Activated CD4-positive, alpha-beta T cell treated with anti-CD3 and anti-CD28 coated beads, Interleukin-2, amount 50 U/mL, for 4 hours (primary cell): ENCODE results near the gene PHKB.
"Not testable (repeated sequence)": the region's sequence is repeated elsewhere in the genome, so short reads cannot be mapped to it uniquely, and the experiment has no call there.

Experiments
- DNase-seq, 2 experiments: peaks; one replicate each; pipeline ENCODE4 v3.0.0-alpha.2; 2020

Gene PHKB

DNA sequence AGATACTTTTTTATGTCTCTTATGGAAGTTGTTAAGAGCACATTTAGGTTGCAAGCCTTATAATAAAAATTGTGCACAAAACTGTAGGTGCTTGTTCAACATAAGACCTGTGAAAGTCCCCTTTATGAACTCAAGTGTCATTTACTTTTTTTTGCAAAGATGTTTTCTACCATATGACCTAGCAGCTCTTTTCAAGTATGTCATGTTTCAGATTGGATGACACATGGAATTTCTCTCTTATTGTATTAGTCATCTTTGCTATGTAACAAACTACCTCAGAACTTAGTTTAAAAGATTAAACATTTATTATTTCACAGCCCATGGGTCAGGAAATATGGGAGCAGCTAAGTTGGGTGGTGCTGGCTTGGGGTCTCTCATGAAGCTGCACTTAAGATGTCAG lies 57.9 kb downstream of the PHKB start:
- no peak for DNase-seq

DNA sequence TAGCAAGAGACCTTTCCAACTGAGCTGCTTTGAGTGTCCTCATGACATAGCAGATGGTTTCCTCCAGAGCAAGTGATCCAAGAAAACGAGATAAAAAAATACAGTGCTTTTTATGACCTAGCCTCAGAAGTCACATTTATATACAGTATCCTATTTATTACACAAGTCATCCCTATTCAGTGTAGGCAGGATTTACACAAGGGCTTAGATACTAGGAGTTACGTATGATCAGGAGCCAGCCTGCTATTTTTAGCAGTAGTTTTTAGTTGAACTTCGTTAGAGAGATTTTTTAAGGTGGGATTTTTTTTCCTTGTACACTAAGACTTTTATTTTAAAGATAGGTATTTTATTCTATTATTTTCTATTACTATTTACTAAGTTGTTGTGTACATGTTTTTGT lies 58.4 kb downstream of the PHKB start:
- DNase-seq: no peak

DNA sequence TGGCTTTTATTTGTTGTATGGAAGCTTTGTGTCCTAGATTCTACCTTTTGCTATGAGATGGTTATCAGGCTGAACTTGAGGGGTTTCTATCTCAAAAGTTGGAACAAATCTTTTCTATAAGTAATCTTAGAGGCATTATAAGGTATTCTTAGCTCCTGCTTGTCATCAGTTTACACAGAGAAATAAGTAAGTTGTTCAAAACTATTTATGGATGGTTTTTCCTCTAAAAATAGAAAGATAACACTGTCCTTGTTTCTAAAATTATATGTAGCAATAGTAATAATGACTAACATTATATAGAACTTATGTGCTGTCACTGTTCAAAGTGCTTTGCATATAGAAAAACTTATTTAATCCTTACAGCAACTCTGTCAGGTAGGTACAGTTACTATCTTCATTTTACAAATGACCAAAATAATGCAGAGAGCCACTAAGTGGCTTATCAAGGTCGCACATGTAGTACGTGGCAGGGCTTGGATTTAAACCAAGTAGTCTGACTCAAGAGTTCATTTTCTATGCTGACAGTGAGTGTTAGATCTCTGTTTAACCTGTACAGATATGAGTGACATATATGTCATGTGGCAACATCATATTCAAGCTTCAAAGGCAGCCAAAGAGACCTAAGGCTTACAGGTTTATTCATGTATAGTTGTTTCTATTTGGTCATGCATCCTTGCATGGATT lies 59.0 kb downstream of the PHKB start:
- DNase-seq: no peak

DNA sequence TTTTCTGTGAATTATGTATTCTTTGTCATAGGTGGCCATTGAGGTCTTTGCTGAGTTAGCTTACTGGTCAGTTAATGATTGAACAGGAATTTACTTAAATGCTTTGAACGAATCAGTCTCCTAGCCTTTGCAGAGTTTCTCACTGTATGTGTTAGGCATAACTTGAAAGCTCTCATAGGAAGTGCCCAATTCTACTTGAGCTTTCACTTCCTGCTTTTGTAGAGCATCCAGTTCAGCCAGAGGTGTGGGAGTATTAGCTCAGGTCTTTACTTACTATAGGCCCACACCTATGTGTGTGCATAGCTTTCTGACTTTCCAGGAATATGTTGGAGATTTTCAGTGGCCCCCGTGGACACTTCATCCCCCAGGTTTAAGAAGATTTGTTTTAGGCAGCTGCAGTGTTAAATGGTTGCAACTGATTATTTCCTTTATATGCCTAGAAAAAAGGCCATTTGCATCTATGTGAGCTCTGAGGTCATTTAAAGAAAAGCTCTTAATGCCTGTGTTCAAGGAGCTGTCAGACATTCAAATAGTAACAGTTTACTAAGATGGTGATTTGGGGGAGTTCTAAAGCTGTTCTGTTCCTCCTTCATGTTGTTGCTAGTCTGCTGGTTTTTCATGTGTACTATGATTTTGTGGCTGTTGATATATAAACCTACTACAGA lies 62.3 kb downstream of the PHKB start:
- DNase-seq: no peak

DNA sequence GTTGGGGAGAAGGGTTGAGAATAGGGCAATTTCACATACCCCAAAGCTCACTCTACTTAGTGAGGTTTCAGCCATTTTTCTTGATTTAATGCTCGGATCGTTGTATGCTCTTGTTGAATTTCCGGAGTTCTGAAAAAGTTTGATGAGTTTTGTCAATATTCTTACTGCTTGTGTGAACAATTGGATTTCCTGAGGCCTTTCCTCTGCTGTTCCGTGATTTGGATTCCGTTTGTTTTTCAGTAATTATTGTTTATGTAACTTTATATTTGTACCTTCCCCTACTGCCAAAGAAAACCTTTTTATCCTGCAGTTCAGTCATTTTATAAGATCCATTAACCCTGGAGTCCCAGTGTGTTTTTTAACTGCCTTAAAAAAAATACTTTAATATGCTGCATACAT lies 62.9 kb downstream of the PHKB start:
- no peak for DNase-seq

DNA sequence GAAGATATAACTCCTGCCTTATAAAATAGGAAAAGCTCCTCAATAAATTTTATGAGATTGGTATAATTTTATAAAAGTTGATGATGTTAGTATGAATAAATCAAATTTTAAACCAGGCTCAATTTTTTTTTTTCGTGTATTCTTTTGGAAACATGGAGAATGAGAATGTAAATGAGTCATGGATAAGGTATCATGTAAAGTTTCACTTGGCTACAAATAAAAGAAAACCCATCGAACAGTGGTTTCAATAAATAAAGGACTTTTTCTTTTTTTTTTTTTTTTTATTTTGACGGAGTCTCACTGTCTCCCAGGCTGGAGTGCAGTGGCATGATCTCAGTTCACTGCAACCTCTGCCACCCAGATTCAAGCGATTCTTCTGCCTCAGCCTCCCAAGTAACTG lies 67.3 kb downstream of the PHKB start:
- no peak for DNase-seq

DNA sequence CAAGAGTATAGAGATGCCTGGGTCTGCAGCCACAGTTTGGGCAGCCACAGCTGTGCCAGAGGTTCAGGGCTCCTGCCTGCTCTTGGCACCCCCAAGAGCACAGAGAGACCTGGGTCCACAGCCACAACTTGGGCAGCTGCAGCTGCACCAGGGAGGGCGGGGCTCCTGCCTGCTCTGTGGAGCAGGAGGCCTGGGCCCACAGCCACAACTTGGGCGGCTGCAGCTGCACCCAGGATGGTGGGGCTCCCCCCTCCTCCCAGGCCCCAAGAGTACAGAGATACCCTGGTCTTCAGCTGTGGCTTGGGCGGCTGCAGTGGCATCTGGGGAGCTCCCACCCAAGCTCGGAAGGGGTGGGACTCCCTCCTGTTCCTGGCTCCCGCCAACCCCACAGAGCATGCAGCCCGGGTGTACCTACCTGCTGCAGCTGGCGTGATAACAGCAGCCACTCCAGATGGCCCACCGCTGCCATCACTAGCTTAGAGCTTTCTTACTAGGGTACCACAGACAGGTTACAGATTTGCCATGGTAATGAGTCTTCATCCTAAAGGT lies 72.7 kb downstream of the PHKB start:
- DNase-seq: no peak

DNA sequence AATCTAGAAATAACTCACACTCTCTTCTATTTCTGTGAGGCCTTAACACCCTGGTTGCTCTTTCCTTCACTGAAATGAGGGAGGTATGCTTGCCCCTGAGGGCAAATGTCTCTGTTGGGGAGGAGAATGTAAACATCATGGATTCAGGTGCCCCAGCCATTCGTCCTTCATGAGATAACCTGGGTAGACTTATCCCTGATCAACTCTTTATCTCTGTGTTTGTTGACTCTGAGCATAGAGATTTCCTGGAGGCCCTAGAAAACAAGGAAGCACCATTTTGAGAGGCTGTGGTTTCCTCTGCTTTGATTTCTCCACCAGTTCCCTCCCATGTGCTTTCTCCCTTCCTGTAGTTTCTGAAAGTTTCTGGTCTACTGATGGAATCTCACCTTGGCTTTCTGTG lies 77.3 kb downstream of the PHKB start:
- DNase-seq: no peak

DNA sequence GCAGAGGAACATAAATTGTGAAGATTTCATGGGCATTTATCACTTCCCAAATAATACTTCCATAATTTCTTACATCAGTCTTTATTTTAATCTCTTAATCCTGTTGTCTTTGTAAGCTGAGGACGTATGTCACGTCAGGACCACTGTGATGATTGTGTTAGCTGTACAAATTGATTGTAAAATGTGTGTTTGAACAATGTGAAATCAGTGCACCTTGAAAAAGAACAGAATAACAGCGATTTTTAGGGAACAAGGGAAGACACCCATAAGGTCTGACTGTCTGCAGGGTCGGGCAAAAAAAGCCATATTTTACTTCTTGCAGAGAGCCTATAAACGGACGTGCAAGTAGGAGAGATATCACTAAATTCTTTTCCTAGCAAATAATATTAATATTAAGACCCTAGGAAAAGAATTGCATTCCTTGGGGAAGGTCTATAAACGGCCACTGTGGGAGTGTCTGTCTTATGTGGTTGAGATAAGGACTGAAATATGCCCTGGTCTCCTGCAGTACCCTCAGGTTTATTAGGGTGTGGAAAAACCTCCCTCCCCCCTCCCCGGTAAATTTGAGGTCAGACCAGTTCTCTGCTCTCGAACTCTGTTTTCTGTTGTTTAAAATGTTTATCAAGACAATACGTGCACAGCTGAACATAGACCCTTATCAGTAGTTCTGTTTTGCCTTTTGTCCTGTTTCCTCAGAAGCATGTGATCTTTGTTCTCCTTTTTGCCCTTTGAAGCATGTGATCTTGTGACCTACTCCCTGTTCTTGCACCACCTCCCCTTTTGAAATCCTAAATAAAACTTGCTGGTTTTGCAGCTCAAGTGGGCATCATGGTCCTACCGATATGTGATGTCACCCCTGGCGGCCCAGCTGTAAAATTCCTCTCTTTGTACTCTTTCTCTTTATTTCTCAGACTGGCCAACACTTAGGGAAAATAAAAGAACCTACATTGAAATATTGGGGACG lies 78.9 kb downstream of the PHKB start:
- not testable (repeated sequence) for DNase-seq

DNA sequence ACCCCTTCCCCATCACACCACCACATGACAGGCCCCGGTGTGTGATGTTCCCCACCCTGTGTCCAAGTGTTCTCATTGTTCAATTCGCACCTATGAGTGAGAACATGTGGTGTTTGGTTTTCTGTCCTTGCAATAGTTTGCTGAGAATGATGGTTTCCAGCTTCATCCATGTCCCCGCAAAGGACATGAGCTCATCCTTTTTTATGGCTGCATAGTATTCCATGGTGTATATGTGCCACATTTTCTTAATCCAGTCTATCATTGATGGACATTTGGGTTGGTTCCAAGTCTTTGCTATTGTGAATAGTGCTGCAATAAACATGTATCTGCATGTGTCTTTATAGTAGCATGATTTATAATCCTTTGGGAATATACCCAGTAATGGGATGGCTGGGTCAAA lies 80.0 kb downstream of the PHKB start:
- DNase-seq: not testable (repeated sequence)

DNA sequence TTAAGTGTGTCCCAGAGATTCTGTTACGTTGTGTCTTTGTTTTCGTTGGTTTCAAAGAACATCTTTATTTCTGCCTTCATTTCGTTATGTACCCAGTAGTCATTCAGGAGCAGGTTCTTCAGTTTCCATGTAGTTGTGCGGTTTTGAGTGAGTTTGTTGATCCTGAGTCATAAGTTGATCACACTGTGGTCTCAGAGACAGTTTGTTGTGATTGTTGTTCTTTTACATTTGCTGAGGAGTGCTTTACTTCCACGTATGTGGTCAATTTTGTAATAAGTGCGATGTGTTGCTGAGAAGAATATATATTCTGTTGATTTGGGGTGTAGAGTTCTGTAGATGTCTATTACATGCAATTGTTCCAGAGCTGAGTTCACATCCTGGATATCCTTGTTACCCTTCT lies 83.1 kb downstream of the PHKB start:
- DNase-seq: not testable (repeated sequence)

DNA sequence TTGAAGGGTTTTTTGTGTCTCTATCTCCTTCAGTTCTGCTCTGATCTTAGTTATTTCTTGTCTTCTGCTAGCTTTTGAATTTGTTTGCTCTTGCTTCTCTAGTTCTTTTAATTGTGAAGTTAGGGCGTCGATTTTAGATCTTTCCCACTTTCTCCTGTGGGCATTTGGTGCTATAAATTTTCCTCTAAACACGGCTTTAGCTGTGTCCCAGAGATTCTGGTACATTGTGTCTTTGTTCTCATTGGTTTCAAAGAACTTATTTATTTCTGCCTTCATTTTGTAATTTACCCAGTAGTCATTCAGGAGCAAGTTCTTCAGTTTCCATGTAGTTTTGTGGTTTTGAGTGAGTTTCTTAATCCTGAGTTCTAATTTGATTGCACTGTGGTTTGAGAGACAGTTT lies 90.1 kb downstream of the PHKB start:
- not testable (repeated sequence) for DNase-seq

DNA sequence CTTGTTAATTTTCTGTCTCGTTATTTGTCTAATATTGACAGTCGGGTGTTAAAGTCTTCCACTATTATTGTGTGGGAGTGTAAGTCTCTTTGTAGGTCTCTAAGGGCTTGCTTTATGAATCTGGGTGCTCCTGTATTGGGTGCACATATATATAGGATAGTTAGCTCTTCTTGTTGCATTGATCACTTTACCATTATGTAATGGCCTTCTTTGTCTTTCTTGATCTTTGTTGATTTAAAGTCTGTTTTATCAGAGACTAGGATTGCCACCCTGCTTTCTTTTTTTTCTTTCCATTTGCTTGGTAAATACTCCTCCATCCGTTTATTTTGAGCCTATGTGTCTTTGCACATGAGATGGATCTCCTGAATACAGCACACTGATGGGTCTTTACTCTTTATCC lies 90.6 kb downstream of the PHKB start:
- DNase-seq: not testable (repeated sequence)

DNA sequence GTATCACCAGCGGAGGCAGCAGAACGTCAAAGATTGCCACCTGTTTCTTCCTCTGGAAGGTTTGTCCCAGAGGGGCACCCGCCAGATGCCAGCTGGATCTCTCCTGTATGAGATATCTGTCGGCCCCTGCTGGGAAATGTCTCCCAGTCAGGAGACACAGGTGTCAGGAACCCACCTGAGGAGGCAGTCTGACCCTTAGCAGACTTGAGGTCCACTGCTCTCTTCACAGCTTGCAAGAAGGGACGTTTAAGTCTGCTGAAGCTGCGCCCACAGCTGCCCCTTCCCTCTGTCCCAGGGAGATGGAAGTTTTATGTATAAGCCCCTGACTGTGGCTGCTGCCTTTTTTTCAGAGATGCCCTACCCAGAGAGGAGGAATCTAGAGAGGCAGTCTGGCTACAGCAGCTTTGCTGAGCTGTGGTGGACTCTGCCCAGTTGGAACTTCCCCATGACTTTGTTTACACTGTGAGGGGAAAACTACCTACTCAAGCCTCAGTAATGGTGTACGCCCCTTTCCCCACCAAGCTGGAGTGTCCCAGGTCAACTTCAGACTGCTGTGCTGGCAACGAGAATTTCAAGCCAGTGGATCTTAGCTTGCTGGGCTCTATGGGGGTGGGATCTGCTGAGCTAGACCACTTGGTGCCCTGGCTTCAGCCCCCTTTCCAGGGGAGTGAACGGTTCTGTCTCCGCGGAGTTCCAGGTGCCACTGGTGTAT lies 92.9 kb downstream of the PHKB start:
- DNase-seq: no peak

DNA sequence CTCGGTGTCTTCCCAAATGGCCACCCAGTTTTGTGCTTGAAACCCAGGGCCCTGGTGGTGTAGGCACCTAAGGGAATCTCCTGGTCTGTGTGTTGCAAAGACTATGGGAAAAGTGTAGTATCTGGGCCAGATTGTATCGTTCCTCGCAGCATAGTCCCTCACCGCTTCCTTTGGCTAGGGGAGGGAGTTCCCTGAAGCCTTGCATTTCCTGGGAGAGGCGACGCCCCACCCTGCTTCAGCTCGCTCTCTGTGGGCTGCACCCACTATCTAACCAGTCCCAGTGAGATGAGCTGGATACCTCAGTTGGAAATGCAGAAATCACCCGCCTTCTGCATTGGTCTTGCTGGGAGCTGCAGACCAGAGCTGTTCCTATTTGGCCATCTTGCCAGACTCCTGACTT lies 93.5 kb downstream of the PHKB start:
- DNase-seq: not testable (repeated sequence)

DNA sequence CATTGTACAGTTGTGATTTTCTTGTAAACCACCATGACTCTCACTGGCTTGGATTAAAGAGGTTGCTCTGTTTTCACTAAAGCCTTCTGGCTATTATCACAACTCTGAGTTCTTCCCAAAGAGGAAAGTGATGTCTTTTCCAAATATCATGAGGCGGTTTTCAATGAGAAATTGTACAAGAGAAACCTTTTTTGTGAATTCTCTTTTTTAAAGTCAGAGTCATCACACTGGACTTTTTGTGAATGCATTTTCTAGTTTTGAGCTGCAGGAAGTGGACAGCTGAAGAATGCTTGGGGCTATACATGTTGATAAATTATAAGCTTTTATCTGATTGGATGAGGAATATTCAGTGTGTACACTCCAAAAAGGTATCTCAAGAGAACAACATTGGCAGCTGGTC lies 100.2 kb downstream of the PHKB start:
- no peak for DNase-seq

DNA sequence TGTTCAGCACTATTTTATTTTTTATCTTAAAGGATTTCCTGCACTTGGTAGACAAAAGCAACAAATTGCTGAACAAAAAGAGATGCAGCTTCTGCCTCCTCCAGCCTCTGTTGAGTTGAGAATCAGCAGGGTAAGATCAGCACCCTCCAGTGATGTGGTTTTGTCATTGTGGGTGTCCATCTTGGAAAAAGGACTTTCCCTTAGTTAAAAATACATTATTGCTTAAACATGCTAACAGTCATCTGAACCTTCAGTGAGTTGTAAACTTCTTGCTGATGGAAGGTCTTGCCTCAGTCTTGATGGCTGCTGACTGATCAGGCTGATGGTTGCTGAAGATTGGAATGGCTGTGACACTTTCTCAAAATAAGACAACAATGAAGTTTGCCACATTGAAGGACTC lies 101.2 kb downstream of the PHKB start:
- DNase-seq: no peak

DNA sequence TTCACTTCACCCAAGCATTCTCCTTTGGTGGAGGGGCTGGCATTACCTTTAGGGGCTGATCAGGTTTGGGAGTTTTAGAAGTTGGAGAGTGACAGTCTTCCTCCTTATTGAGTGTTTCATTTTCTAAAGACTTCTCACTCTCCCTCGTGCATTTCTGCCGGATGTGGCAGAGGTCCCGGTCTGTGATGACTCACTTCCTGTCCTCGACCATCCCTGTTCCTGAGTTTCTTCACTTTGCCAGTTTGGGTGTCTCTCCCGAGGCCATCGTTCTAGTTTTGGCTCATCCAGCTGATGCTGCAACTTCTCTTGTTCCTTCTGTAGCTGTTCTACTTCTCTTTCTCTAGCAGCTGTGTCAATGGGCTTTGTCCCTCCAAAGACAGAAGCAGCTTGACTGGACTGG lies 104.3 kb downstream of the PHKB start:
- no peak for DNase-seq

DNA sequence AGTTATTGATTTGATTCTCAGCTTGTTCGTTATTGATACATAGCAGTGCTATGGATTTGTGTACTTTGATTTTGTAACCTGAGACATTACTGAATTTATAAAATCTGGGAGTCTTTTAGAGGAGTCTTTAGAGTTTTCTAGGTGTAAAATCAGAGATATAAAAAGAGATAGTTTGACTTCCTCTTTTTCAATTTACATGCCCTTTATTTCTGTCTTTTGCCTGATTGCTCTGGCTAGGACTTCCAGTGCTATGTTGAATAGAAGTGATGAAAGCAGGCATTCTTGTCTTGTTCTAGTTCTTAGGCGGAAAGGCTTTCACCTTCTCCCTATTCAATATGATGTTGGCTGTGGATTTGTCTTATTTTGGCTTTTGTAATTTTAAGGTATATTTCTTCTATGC lies 106.2 kb downstream of the PHKB start:
- no peak for DNase-seq

DNA sequence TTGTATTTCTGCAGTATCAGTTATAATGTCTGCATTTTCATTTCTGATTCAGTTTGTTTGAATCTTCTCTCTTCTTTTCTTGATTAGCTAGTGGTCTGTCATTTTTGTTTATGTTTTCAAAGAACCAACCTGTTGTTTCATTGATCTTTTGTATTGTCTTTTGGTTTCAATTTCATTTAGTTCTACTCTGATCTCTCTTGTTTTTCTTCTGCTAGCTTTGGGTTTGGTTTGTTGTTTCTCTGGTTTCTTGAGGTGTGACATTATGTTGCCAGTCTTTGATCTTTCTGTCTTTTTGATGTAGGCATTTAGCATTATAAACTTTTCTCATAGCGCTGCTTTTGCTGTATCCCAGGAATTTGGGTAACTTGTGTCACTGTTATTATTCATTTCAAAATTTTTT lies 107.2 kb downstream of the PHKB start:
- no peak for DNase-seq

DNA sequence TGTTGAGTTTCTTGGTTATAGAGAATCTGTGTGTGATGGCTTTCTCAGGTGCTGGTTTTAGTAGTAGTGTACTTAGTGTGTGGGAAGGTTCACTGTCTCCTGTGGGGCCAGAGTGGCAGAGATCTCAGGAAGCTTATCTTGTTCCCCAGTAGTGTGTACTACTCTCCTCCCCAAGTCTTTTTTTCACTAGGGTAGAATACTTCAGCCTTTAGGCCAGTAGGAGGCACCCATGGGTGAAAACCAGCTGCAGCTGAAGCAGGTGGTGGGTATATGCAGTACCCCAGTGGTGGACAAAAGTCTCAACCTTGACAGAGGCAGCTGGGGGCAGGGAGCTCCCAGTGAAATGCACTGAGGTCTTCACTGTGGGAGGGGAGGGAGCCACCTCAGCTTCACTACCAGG lies 109.9 kb downstream of the PHKB start:
- DNase-seq: no peak

DNA sequence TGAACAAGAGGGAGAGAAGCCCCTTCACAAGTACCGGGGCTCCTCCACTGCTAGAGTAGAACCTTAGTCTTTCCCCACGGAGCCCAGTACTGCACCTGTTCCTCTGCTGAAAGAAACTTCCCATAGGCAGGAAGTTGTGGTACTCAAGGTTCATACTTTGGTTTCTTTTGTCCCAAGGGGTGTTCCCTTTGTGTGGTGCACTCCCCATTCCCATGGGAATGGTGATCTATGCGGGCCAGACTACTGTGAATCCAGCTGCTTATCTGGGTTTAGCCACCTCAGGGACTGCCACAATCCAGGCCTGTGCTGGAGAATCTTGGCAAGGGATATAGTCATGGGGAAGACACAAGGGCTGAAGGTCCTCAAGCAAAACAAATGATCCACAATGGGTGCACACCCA lies 110.6 kb downstream of the PHKB start:
- no peak for DNase-seq
